Panc1 (cell line): Measurements from ENCODE around the gene ITPKB. TPM values are rescaled to one million over a fixed set of nuclear protein-coding genes. Genes with fewer than 3 reads are reported as not detected.

Experiments
- ATAC-seq: fragments of 200-7000 bp; cut with Tn5 transposase; 2 replicates; pipeline ENCODE4 v1.9.1; 2020; ENCODE audit warnings: mild to moderate bottlenecking, moderate library complexity
- BruUV-seq: library from RNA; stranded (reverse); fragments of 400-500 nt; replicated peaks from 2 replicates; lab custom pipeline; 2021; lab: Mats Ljungman, UMichigan
- CTCF ChIA-PET: fragments of 300-600 bp; sonication (Branson Sonifier 250); formaldehyde crosslinking; loops from one replicate; lab custom pipeline; 2022; ENCODE audit warnings: antibody characterized with exemption; lab: Charles Lee
- POLR2A ChIA-PET: fragments of 300-600 bp; sonication (Branson Sonifier 250); formaldehyde crosslinking; loops from one replicate; lab custom pipeline; 2022; ENCODE audit warnings: antibody characterized with exemption; lab: Charles Lee
- DNase-seq: peaks from one replicate; pipeline ENCODE4 v3.0.0-alpha.2; 2010; ENCODE audit warnings: low read depth, low spot score
- H3K27ac ChIP-seq: 2 replicates; pipeline ENCODE4 v1.5.1; 2011; ENCODE audit warnings: mild to moderate bottlenecking, low read length, inconsistent platforms
- H3K27me3 ChIP-seq: fragments of 200-500 bp; sonication (Bioruptor generic); 2 replicates; pipeline ENCODE4 v1.6.0; 2014; ENCODE audit warnings: low read length, inconsistent platforms; ENCODE audit not compliant: control insufficient read depth, insufficient read depth
- H3K36me3 ChIP-seq: fragments of 200-500 bp; sonication (Bioruptor generic); 2 replicates; pipeline ENCODE4 v1.5.1; 2014; ENCODE audit warnings: inconsistent platforms, mild to moderate bottlenecking, low read length, moderate library complexity; ENCODE audit not compliant: control insufficient read depth, insufficient read depth
- H3K4me1 ChIP-seq: 2 replicates; pipeline ENCODE4 v1.5.1; 2011; ENCODE audit warnings: inconsistent platforms, mild to moderate bottlenecking, low read length, moderate library complexity; ENCODE audit not compliant: control insufficient read depth, insufficient read depth
- H3K4me3 ChIP-seq, 2 experiments: 2 replicates each; pipeline ENCODE4 v1.5.1; 2011 to 2012; ENCODE audit warnings: low read depth in 2 of 2, low read length in 2 of 2, mild to moderate bottlenecking in 2 of 2, inconsistent platforms in 1 of 2, moderate library complexity in 1 of 2
- H3K9me3 ChIP-seq: fragments of 200-500 bp; sonication (Bioruptor generic); 2 replicates; pipeline ENCODE4 v1.5.1; 2014; ENCODE audit warnings: low read depth, mild to moderate bottlenecking, inconsistent platforms, low read length, moderate library complexity; ENCODE audit not compliant: control insufficient read depth, insufficient read depth
- POLR2AphosphoS5 ChIP-seq: IDR thresholded peaks from 2 replicates; pipeline ENCODE4 v1.6.1; 2012; ENCODE audit warnings: mild to moderate bottlenecking, low read depth, low read length, moderate library complexity
- SIN3A ChIP-seq: IDR thresholded peaks from 2 replicates; pipeline ENCODE4 v1.6.1; 2012; ENCODE audit warnings: low read depth, mild to moderate bottlenecking, low read length, moderate library complexity, borderline replicate concordance; ENCODE audit not compliant: insufficient read depth
- TCF7L2 ChIP-seq: IDR thresholded peaks from 2 replicates; pipeline ENCODE4 v1.6.1; 2011; ENCODE audit warnings: mild to moderate bottlenecking, low read depth, low read length, inconsistent platforms
- in situ Hi-C: cut with HindIII; loops from 2 replicates; pipeline ENCODE4 v1.10.0; 2016; ENCODE audit warnings: low sequenced_read_pairs, low pct_unique_long_range_greater_than_20kb
- intact Hi-C: fragments of 100-400 bp; cut with micrococcal nuclease; formaldehyde crosslinking; loops from one replicate; pipeline ENCODE4 v1.10.0; 2022; ENCODE audit not compliant: unreplicated experiment
- total RNA-seq: library from RNA; stranded (reverse); gene quantifications from one replicate; pipeline ENCODE4 v1.2.1, GENCODE V29; 2021; ENCODE audit not compliant: unreplicated experiment
- TF ChIP-seq, protein P1 (sequence below): fragments of 450-650 bp; IDR thresholded peaks from 2 replicates; pipeline ENCODE4 v1.5.1; 2017; ENCODE audit warnings: mild to moderate bottlenecking
- TF ChIP-seq, protein P2 (sequence below), 2 experiments: IDR thresholded peaks; 2 replicates each; pipeline ENCODE4 v1.6.1; 2011 to 2012; ENCODE audit warnings: low read depth in 2 of 2, control low read depth in 1 of 2, low read length in 1 of 2, mild to moderate bottlenecking in 1 of 2, moderate library complexity in 1 of 2; ENCODE audit not compliant: insufficient read depth in 1 of 2

Gene ITPKB
- total RNA-seq, 1 experiment from 2014 or later: 10.9 TPM

DNA sequence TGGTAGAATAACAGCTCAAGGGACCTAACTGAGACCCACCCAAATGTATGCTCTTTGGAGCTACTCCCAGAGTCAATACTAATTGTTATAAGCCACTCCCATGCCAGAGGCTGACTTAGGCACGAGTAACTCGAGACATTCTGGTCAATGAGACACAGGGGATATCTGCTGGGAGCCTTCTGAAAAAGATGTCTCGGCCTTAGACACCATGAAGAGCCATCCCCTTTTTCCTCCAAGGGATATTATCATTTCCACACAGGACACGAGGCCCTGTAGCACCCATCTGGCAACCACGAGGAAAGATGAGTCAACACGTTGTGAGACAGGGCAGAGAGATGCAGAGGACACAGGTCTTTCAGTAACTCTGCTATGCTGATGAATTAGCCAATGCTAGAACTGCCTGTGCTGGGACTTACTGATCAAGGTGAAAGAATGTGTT, 30.7 kb downstream of the ITPKB start:
- Histone ChIP-seq H3K9me3 (no peaks in the 10 kb centered on the region), H3K4me1 (no peaks in the 10 kb centered on the region; the same call in none of the 2 replicates), H3K27me3 (no peaks in the 10 kb centered on the region), H3K4me3 (no peak overlapping the region), H3K27ac (no peak overlapping the region), H3K36me3 (no peaks in the 10 kb centered on the region)
- no peak for DNase-seq
- in situ Hi-C loops (no loop called here), intact Hi-C loops (no loop called here)
- ChIA-PET POLR2A (interaction anchor here (0.6 kb wide), 1 partner anchor 1568 kb away, joined by 4 read pairs; no protein-coding TSS in a partner anchor), CTCF (no interaction called here)
- TF ChIP-seq, protein P1, sequence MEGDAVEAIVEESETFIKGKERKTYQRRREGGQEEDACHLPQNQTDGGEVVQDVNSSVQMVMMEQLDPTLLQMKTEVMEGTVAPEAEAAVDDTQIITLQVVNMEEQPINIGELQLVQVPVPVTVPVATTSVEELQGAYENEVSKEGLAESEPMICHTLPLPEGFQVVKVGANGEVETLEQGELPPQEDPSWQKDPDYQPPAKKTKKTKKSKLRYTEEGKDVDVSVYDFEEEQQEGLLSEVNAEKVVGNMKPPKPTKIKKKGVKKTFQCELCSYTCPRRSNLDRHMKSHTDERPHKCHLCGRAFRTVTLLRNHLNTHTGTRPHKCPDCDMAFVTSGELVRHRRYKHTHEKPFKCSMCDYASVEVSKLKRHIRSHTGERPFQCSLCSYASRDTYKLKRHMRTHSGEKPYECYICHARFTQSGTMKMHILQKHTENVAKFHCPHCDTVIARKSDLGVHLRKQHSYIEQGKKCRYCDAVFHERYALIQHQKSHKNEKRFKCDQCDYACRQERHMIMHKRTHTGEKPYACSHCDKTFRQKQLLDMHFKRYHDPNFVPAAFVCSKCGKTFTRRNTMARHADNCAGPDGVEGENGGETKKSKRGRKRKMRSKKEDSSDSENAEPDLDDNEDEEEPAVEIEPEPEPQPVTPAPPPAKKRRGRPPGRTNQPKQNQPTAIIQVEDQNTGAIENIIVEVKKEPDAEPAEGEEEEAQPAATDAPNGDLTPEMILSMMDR: no peak
- TF ChIP-seq POLR2AphosphoS5 (no peak), TCF7L2 (no peak), SIN3A (no peak)
- TF ChIP-seq, protein P2, sequence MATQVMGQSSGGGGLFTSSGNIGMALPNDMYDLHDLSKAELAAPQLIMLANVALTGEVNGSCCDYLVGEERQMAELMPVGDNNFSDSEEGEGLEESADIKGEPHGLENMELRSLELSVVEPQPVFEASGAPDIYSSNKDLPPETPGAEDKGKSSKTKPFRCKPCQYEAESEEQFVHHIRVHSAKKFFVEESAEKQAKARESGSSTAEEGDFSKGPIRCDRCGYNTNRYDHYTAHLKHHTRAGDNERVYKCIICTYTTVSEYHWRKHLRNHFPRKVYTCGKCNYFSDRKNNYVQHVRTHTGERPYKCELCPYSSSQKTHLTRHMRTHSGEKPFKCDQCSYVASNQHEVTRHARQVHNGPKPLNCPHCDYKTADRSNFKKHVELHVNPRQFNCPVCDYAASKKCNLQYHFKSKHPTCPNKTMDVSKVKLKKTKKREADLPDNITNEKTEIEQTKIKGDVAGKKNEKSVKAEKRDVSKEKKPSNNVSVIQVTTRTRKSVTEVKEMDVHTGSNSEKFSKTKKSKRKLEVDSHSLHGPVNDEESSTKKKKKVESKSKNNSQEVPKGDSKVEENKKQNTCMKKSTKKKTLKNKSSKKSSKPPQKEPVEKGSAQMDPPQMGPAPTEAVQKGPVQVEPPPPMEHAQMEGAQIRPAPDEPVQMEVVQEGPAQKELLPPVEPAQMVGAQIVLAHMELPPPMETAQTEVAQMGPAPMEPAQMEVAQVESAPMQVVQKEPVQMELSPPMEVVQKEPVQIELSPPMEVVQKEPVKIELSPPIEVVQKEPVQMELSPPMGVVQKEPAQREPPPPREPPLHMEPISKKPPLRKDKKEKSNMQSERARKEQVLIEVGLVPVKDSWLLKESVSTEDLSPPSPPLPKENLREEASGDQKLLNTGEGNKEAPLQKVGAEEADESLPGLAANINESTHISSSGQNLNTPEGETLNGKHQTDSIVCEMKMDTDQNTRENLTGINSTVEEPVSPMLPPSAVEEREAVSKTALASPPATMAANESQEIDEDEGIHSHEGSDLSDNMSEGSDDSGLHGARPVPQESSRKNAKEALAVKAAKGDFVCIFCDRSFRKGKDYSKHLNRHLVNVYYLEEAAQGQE (IDR thresholded peaks at IDR 0.05; ENCODE audit: insufficient read depth in 1 of 2, low read depth in 2 of 2, low read length in 1 of 2): no peak
- ATAC-seq: no peak
- BruUV-seq: no TSS peak

DNA sequence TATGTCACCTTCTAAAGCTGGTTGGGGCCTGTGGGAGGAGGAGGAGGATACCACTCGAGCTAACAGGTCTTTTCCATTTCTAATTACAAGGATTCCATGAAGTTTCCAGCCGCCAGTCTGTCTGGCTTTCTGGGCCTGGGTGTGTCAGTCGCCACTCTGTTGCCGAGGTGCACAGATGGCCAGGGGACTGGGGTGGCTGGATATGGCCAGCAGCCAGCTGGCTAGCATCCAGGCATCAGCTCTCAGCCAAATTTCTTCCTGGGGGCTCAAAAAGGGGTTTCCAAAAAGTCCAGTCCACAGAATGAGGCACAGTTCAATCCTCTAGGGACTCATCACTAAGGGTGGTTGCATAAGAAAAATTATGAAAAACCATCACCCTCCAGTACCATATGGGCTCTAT, 32.4 kb downstream of the ITPKB start:
- Histone ChIP-seq H3K4me3 (no peak overlapping the region), H3K4me1 (peaks cover 5% of the 10 kb centered on the region), H3K9me3 (no peaks in the 10 kb centered on the region), H3K27me3 (no peaks in the 10 kb centered on the region), H3K27ac (no peak overlapping the region), H3K36me3 (no peaks in the 10 kb centered on the region)
- no peak for DNase-seq
- ATAC-seq: no peak
- BruUV-seq: no TSS peak
- POLR2A ChIA-PET: no interaction called here
- in situ Hi-C loops (no loop called here), intact Hi-C loops (no loop called here)
- TF ChIP-seq POLR2AphosphoS5 (no peak), SIN3A (no peak), TCF7L2 (no peak)
- TF ChIP-seq, protein P2 (IDR thresholded peaks at IDR 0.05; ENCODE audit: insufficient read depth in 1 of 2, low read depth in 2 of 2, low read length in 1 of 2): no peak
- TF ChIP-seq, protein P1: no peak
- CTCF ChIA-PET: no interaction called here
